GM18868 (cell line): ENCODE results near the gene HYOU1.
"Not testable (repeated sequence)": the region's sequence is repeated elsewhere in the genome, so short reads cannot be mapped to it uniquely, and the experiment has no call there.

Experiments used
- ATAC-seq: cut with Tn5 transposase; IDR thresholded peaks from one replicate; pipeline ENCODE4 v1.9.1; 2021; ENCODE audit warnings: mild to moderate bottlenecking, moderate library complexity; ENCODE audit not compliant: unreplicated experiment

HYOU1 gene

GRCh38 chr11:119087747-119088241, 30.8 kb upstream of the HYOU1 start:
- ATAC-seq = no peak

- ATAC-seq = no peak
Observed at GRCh38 chr11:119087123-119087522, 30.1 kb upstream of the HYOU1 start.

- no peak for ATAC-seq
Observed at GRCh38 chr11:119085437-119085847, 28.4 kb upstream of the HYOU1 start.

GRCh38 chr11:119084663-119085436, 27.8 kb upstream of the HYOU1 start, which contains the start of gene HMBS:
HMBS (plus strand) TSS chr11:119084881; CDS start chr11:119085034, 153 bp downstream.
- peak; percentile 91 for ATAC-seq

GRCh38 chr11:119081682-119082260, 24.8 kb upstream of the HYOU1 start:
- no peak for ATAC-seq

- ATAC-seq = no peak
Observed at GRCh38 chr11:119078675-119079420, 21.8 kb upstream of the HYOU1 start.

- no peak for ATAC-seq
Observed at GRCh38 chr11:119077839-119078238, 20.8 kb upstream of the HYOU1 start.

GRCh38 chr11:119067371-119068222, 10.6 kb upstream of the HYOU1 start, which contains the start of gene VPS11:
VPS11 (plus strand) TSS chr11:119067818; CDS start chr11:119067824, 6 bp downstream.
- ATAC-seq = peak; percentile 96

GRCh38 chr11:119065369-119065768, 8.4 kb upstream of the HYOU1 start:
- ATAC-seq = no peak

- ATAC-seq = no peak
Observed at GRCh38 chr11:119062779-119063178, 5.8 kb upstream of the HYOU1 start.

- ATAC-seq = no peak
Observed at GRCh38 chr11:119061256-119061655, 4.3 kb upstream of the HYOU1 start.

GRCh38 chr11:119059128-119059527, 2.1 kb upstream of the HYOU1 start:
- ATAC-seq = not testable (repeated sequence)

- ATAC-seq = peak; percentile 2
Observed at GRCh38 chr11:119056421-119056999, 495 bp downstream of the HYOU1 start.

- no peak for ATAC-seq
Observed at GRCh38 chr11:119055901-119056300, 1.1 kb downstream of the HYOU1 start.

GRCh38 chr11:119054418-119054817, 2.6 kb downstream of the HYOU1 start:
- ATAC-seq = no peak

GRCh38 chr11:119052163-119052814, 4.7 kb downstream of the HYOU1 start:
- ATAC-seq = no peak

- ATAC-seq = peak; percentile 79
Observed at GRCh38 chr11:119051440-119052162, 5.4 kb downstream of the HYOU1 start.

GRCh38 chr11:119049081-119049480, 7.9 kb downstream of the HYOU1 start:
- ATAC-seq = no peak

GRCh38 chr11:119048644-119049043, 8.4 kb downstream of the HYOU1 start:
- ATAC-seq = no peak
